ENCODE data around the gene NOS3.

The NOS3 gene

DNA sequence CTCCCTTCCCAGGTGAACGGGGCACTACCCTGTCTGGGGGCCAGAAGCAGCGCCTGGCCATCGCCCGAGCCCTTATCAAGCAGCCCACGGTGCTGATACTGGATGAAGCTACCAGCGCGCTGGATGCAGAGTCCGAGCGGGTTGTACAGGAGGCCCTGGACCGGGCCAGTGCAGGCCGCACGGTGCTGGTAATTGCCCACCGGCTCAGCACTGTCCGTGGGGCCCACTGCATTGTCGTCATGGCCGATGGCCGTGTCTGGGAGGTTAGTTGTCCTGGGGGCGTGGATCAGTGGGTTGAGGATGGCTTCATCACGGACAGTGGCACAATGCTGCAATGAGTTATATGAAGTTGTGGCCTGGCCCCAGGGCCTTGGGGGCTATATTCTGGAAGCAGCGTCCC lies 53.1 kb downstream of the NOS3 start:
- Histone ChIP-seq H3K23ac (ENCODE audit: low read length) (no peak overlapping the region), H3K18ac (ENCODE audit: low read length) (no peak overlapping the region), H3K27ac (ENCODE audit: low read depth, low read length) (no peak overlapping the region), H2AK5ac (ENCODE audit: low read length) (no peak overlapping the region), H4K8ac (ENCODE audit: low read depth, low read length) (no peak overlapping the region), H3K79me1 (ENCODE audit: low read length) (no peaks in the 10 kb centered on the region), H3K36me3 (ENCODE audit: control insufficient read depth, insufficient read depth, low read length) (no peaks in the 10 kb centered on the region), H3K4me2 (ENCODE audit: low read length) (no peak overlapping the region), H3K4me3 (ENCODE audit: low read length) (no peak overlapping the region), H3K56ac (ENCODE audit: low read length) (no peak overlapping the region), H3K79me2 (ENCODE audit: control insufficient read depth, insufficient read depth, low read length) (no peaks in the 10 kb centered on the region), H4K5ac (ENCODE audit: low read length) (no peak overlapping the region), H2BK120ac (ENCODE audit: low read depth, low read length) (no peak overlapping the region), H2BK5ac (ENCODE audit: low read length) (no peak overlapping the region), H3K4me1 (ENCODE audit: control insufficient read depth, low read depth, low read length) (no peaks in the 10 kb centered on the region), H2BK15ac (replicated peaks; ENCODE audit: low read depth) (no peak overlapping the region), H3K9ac (ENCODE audit: low read length) (no peak overlapping the region), H3K27me3 (ENCODE audit: insufficient read depth, low read length, poor library complexity) (no peaks in the 10 kb centered on the region), H3K4ac (ENCODE audit: low read depth, low read length) (no peak overlapping the region)
- no peak for DNase-seq
- no CpG with 5 or more reads among the region's 20 CpGs for WGBS (ENCODE audit: extremely low coverage, insufficient coverage, low lambda C conversion rate)

DNA sequence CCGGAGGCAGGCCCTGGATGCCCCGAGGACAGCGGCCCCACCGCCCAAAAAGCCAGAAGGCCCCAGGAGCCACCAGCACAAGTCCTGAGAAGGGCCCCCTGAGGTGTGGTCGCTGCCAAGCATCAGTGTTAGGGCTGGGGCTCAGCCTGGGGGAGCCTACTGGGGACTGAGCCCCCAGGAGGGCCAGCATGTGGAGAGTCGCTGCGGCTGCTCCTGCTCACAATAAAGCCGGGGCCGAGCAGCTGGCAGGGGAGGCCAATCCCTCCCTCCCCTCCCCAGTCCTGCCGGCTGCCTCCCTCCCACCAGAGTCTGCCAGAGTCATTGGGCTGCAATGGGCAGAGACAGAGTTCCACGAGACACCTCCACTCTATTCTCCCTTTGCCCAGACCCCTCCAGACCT lies 54.4 kb downstream of the NOS3 start:
- H3K23ac ChIP-seq (ENCODE audit: low read length) = no peak overlapping the region
- DNase-seq = no peak
- H2BK120ac ChIP-seq (ENCODE audit: low read depth, low read length) = no peak overlapping the region
- H3K9ac ChIP-seq (ENCODE audit: low read length) = no peak overlapping the region
- H3K27me3 ChIP-seq (ENCODE audit: insufficient read depth, low read length, poor library complexity) = peaks cover under 1% of the 10 kb centered on the region
- H4K8ac ChIP-seq (ENCODE audit: low read depth, low read length) = no peak overlapping the region
- H2AK5ac ChIP-seq (ENCODE audit: low read length) = no peak overlapping the region
- H3K4me1 ChIP-seq (ENCODE audit: control insufficient read depth, low read depth, low read length) = no peaks in the 10 kb centered on the region
- no peaks in the 10 kb centered on the region for H3K36me3 ChIP-seq (ENCODE audit: control insufficient read depth, insufficient read depth, low read length)
- no CpG with 5 or more reads among the region's 11 CpGs for WGBS (ENCODE audit: extremely low coverage, insufficient coverage, low lambda C conversion rate)
- H2BK15ac ChIP-seq (replicated peaks; ENCODE audit: low read depth) = no peak overlapping the region
- no peak overlapping the region for H3K27ac ChIP-seq (ENCODE audit: low read depth, low read length)
- no peak overlapping the region for H3K18ac ChIP-seq (ENCODE audit: low read length)
- no peak overlapping the region for H3K4me2 ChIP-seq (ENCODE audit: low read length)
- H4K5ac ChIP-seq (ENCODE audit: low read length) = no peak overlapping the region
- H2BK5ac ChIP-seq (ENCODE audit: low read length) = no peak overlapping the region
- no peaks in the 10 kb centered on the region for H3K79me2 ChIP-seq (ENCODE audit: control insufficient read depth, insufficient read depth, low read length)
- no peak overlapping the region for H3K56ac ChIP-seq (ENCODE audit: low read length)
- no peaks in the 10 kb centered on the region for H3K79me1 ChIP-seq (ENCODE audit: low read length)
- no peak overlapping the region for H3K4ac ChIP-seq (ENCODE audit: low read depth, low read length)
- H3K4me3 ChIP-seq (ENCODE audit: low read length) = no peak overlapping the region

DNA sequence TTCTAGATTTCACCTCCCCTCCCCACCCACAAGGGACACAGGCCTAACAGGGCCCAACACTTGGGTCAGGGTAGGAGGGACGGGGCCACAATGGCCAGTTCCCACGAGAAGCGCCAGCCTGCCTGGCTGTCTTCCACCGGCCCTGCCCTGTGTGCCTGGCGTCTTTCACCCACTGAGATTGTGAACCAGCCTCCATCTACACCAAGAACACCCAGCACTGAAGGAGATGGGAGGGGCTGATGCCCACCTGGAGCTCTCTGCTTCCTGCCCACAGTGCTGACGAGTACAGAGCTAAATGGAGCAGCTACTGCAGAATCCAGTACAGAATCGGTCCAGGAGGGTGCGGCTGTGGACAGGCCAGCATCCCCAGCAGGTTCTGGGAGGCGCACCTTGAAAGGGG lies 55.1 kb downstream of the NOS3 start:
- H2AK5ac ChIP-seq (ENCODE audit: low read length) = no peak overlapping the region
- H2BK120ac ChIP-seq (ENCODE audit: low read depth, low read length) = no peak overlapping the region
- H3K9ac ChIP-seq (ENCODE audit: low read length) = no peak overlapping the region
- no peaks in the 10 kb centered on the region for H3K79me2 ChIP-seq (ENCODE audit: control insufficient read depth, insufficient read depth, low read length)
- no peak overlapping the region for H3K4ac ChIP-seq (ENCODE audit: low read depth, low read length)
- H3K36me3 ChIP-seq (ENCODE audit: control insufficient read depth, insufficient read depth, low read length) = no peaks in the 10 kb centered on the region
- no peak overlapping the region for H4K8ac ChIP-seq (ENCODE audit: low read depth, low read length)
- no peak overlapping the region for H3K18ac ChIP-seq (ENCODE audit: low read length)
- H3K4me2 ChIP-seq (ENCODE audit: low read length) = no peak overlapping the region
- no peak overlapping the region for H3K4me3 ChIP-seq (ENCODE audit: low read length)
- no peak overlapping the region for H3K27ac ChIP-seq (ENCODE audit: low read depth, low read length)
- H4K5ac ChIP-seq (ENCODE audit: low read length) = no peak overlapping the region
- H3K23ac ChIP-seq (ENCODE audit: low read length) = no peak overlapping the region
- no peaks in the 10 kb centered on the region for H3K4me1 ChIP-seq (ENCODE audit: control insufficient read depth, low read depth, low read length)
- no peaks in the 10 kb centered on the region for H3K79me1 ChIP-seq (ENCODE audit: low read length)
- no peak overlapping the region for H3K56ac ChIP-seq (ENCODE audit: low read length)
- no peak for DNase-seq
- no peak overlapping the region for H2BK5ac ChIP-seq (ENCODE audit: low read length)
- WGBS (ENCODE audit: extremely low coverage, insufficient coverage, low lambda C conversion rate) = no CpG with 5 or more reads among the region's 9 CpGs
- H2BK15ac ChIP-seq (replicated peaks; ENCODE audit: low read depth) = no peak overlapping the region
- H3K27me3 ChIP-seq (ENCODE audit: insufficient read depth, low read length, poor library complexity) = peaks cover 1% of the 10 kb centered on the region

DNA sequence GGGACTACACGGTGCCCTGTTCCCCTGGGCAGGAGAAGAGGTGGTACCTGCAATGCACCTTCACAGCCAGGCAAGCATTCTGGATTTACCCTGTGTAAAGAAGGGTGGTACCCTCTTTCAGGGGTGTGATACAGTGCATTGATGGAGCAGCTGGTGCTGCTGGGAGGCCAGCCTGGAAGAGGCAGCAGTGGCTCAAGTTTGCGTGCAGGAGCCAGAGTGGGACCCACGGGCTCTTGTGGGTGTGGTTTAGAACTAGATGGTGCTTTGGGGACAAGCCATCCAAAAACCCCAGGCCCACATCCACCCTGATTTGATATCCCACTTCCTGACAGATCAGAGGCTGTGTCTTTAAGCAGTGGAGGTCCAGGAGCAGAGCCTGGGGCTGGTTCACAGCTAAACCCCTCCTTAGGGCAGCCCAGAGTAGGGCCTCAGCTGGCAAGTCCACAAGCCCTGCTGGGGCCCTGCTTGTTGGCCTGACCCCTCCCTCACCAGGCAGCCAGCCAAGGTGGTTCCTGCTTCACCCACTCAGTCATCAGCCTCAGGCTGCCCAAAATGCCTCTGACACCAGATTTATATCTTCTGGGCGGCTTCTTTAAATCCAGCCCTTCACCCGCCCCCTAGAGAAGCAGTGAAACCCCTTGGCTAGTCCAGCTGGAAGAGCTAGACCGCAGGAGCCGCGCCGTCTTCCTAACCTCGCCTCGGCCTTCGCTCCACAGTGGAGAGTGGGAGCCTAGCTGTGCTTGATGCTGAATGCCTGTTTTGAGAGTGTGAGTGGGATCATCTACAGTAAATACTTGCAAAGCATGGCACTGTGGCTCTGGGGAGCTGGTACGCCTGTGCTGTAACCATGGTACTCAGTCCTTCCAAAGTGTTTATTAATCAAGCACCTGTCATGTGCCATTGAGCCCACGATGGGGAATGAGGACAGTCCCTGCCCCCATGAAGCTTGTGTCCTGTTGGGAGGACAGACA lies 56.1 kb downstream of the NOS3 start:
- no peak overlapping the region for H2BK120ac ChIP-seq (ENCODE audit: low read depth, low read length)
- H4K8ac ChIP-seq (ENCODE audit: low read depth, low read length) = no peak overlapping the region
- H3K18ac ChIP-seq (ENCODE audit: low read length) = no peak overlapping the region
- no peaks in the 10 kb centered on the region for H3K36me3 ChIP-seq (ENCODE audit: control insufficient read depth, insufficient read depth, low read length)
- no peaks in the 10 kb centered on the region for H3K4me1 ChIP-seq (ENCODE audit: control insufficient read depth, low read depth, low read length)
- no peak overlapping the region for H2BK5ac ChIP-seq (ENCODE audit: low read length)
- no peak overlapping the region for H4K5ac ChIP-seq (ENCODE audit: low read length)
- no peak for DNase-seq
- H3K56ac ChIP-seq (ENCODE audit: low read length) = no peak overlapping the region
- no peak overlapping the region for H3K4me3 ChIP-seq (ENCODE audit: low read length)
- no peak overlapping the region for H3K23ac ChIP-seq (ENCODE audit: low read length)
- H3K27me3 ChIP-seq (ENCODE audit: insufficient read depth, low read length, poor library complexity) = peaks cover 1% of the 10 kb centered on the region
- H3K9ac ChIP-seq (ENCODE audit: low read length) = no peak overlapping the region
- no peaks in the 10 kb centered on the region for H3K79me1 ChIP-seq (ENCODE audit: low read length)
- H3K27ac ChIP-seq (ENCODE audit: low read depth, low read length) = no peak overlapping the region
- H3K4me2 ChIP-seq (ENCODE audit: low read length) = no peak overlapping the region
- WGBS (ENCODE audit: extremely low coverage, insufficient coverage, low lambda C conversion rate) = no CpG with 5 or more reads among the region's 14 CpGs
- H2BK15ac ChIP-seq (replicated peaks; ENCODE audit: low read depth) = no peak overlapping the region
- H3K4ac ChIP-seq (ENCODE audit: low read depth, low read length) = no peak overlapping the region
- H2AK5ac ChIP-seq (ENCODE audit: low read length) = no peak overlapping the region
- H3K79me2 ChIP-seq (ENCODE audit: control insufficient read depth, insufficient read depth, low read length) = no peaks in the 10 kb centered on the region

DNA sequence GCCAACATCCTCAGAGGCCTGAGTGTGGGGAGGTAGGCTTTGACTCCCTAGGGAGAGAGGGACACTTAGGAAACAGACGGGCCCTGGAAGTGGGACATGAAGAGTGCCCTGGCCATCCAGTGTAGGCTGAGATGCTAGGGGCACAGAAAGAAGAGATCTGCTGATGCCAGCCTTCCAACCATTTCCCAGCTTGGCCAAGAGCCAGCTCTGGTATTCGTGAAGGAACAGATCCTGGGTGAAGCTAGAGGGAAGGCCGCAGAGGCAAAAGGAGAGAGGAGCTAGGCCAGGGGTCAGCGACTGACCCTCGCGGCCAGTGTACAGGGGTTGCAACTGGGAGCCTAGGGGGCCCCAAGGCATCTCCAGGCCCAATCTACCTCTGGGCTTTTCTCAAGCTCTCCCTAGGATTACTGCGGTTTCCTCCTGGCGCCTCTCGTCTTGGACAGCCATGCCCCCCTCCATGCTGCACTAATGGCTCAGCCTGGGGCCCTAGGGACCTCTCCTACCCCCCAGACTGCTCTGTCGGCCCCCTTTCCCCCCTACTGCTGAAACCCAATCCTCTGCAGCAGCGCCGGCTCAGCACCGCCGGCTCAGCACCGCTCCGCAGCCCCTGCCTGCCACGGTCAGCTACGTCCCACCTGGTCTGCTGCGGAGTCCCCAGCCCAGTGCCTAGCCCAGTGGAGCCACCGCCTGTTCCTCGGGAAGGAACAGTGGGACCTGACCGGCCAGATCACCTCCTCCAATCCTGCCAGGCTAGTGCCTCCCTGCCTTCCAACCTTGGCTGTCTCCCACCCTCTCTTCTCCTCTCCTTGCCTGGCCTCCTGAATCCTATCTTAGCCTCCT lies 57.4 kb downstream of the NOS3 start, which contains the start of gene ASIC3:
ASIC3 (plus strand) TSS at position 556 of the 840 bp plus-strand sequence. CDS start 355 bp downstream, outside the sequence.
- no peak within 1 kb of the TSS for H3K23ac ChIP-seq (ENCODE audit: low read length)
- no peak for DNase-seq
- no peak within 1 kb of the TSS for H3K18ac ChIP-seq (ENCODE audit: low read length)
- no peak within 1 kb of the TSS for H2BK120ac ChIP-seq (ENCODE audit: low read depth, low read length)
- no peak within 1 kb of the TSS for H3K56ac ChIP-seq (ENCODE audit: low read length)
- H3K27me3 ChIP-seq (ENCODE audit: insufficient read depth, low read length, poor library complexity) = peaks cover 1% of the 10 kb centered on the region
- H3K4ac ChIP-seq (ENCODE audit: low read depth, low read length) = no peak within 1 kb of the TSS
- H2AK5ac ChIP-seq (ENCODE audit: low read length) = no peak within 1 kb of the TSS
- H2BK5ac ChIP-seq (ENCODE audit: low read length) = no peak within 1 kb of the TSS
- no peaks in the 10 kb centered on the region for H3K79me1 ChIP-seq (ENCODE audit: low read length)
- no peaks in the 10 kb centered on the region for H3K79me2 ChIP-seq (ENCODE audit: control insufficient read depth, insufficient read depth, low read length)
- H3K4me3 ChIP-seq (ENCODE audit: low read length) = no peak within 1 kb of the TSS
- no peaks in the 10 kb centered on the region for H3K36me3 ChIP-seq (ENCODE audit: control insufficient read depth, insufficient read depth, low read length)
- no peak within 1 kb of the TSS for H3K4me2 ChIP-seq (ENCODE audit: low read length)
- no peak within 1 kb of the TSS for H2BK15ac ChIP-seq (replicated peaks; ENCODE audit: low read depth)
- WGBS (ENCODE audit: extremely low coverage, insufficient coverage, low lambda C conversion rate) = no CpG with 5 or more reads among the region's 22 CpGs
- no peaks in the 10 kb centered on the region for H3K4me1 ChIP-seq (ENCODE audit: control insufficient read depth, low read depth, low read length)
- no peak within 1 kb of the TSS for H3K9ac ChIP-seq (ENCODE audit: low read length)
- H4K5ac ChIP-seq (ENCODE audit: low read length) = no peak within 1 kb of the TSS
- H3K27ac ChIP-seq (ENCODE audit: low read depth, low read length) = no peak within 1 kb of the TSS
- H4K8ac ChIP-seq (ENCODE audit: low read depth, low read length) = no peak within 1 kb of the TSS
